Epithelial cell of proximal tubule (primary cell): ENCODE measurements around the gene ATP8B3. TPM values are rescaled to one million over a fixed set of nuclear protein-coding genes. Genes with fewer than 3 reads are reported as not detected.

ENCODE experiments used
- DNase-seq: peaks from one replicate; pipeline ENCODE4 v3.0.0-alpha.2; 2011; ENCODE audit warnings: low read depth
- H3K4me3 ChIP-seq: 2 replicates; pipeline ENCODE4 v1.5.1; 2011; ENCODE audit warnings: low read depth, mild to moderate bottlenecking, low read length
- CTCF ChIP-seq: conservative IDR thresholded peaks from 2 replicates; pipeline ENCODE4 v1.5.1; 2012; ENCODE audit warnings: low read depth, mild to moderate bottlenecking, low read length
- total RNA-seq: library from RNA; depleted of rRNA; stranded (reverse); fragments of >200 nt; gene quantifications from 2 replicates; pipeline ENCODE4 v1.2.3, GENCODE V29; 2015

ATP8B3 gene
- total RNA-seq, 1 donor from 2014 or later, result 1.7 TPM

DNA sequence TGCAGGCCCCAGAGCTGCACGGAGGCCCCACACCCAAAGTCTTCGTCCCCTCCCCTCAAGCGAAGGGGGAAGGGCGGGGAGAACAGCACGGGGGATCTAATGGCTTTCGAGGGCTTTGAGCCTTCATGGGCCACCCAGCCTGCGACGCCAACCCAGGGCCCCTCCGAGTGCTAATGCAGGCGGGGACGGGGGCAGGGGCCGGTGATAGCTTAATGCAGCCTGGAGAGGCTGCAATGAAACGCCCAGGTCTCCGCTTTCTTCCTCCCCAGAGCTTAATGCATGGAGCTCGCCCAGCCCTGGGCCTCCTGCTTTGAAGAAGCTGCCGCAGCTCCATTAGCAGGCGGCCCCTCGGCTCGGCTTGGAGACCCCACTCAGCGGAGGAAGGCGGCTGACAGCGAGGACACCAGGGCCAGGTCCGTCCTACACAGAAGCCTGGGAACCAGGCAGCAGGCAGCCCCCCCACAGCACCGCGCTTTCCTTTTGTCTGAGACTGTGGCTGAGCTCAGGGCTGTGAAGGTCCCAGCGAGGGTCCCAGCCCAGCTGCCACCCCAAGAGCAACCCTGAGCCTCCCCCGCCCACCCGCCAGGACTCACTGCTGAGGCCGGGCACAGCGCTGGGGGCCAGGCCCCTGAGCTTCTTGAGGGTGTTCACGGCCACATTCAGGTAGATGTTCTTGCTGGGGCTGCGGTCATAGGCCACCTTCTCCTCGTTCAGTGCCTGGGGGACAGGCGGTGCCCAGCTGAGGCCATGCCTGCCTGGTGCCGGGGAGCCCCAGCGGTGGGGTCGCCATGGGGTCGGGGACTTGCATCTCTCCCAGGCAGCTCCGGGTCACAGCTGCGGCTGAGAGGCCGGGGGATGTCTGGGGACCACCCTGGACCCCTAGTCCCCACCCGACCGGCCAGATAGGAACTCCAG, 7.5 kb upstream of the ATP8B3 start:
- DNase-seq, result no peak
- no peak overlapping the region for H3K4me3 ChIP-seq
- TF ChIP-seq CTCF, result no peak

DNA sequence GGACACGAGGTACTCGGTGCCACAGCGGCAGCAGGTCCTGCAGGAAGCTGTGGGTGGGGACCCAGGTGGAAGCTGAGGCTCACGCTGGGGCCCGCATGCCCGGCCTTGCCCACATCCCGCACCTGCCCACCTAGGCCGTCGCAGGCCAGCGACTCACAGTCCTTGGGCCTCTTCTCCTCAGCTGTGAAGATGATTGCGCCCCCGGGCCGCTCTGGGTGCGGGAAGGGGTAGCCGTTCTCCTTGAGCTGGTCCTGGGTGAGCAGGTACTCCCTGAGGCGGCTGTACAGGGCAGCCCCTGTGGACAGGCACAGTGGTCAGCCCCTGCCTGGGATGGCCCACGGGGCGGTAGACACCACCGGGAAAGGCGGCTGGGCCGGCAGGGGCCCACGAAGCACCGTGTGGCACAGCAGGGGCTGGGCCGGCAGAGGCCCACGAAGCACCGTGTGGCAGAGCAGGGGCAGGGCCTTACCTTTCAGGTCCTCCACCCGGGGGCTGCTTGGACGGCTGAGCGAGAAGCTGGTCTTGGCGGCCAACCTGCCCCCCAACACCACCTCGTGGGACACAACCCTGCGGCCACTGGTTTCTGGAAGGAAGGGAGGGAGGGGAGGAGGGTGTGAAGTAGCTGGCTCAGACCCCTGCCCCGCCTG, 6.6 kb upstream of the ATP8B3 start:
- no peak for DNase-seq
- no peak overlapping the region for H3K4me3 ChIP-seq
- no peak for TF ChIP-seq CTCF

- no peak overlapping the region for H3K4me3 ChIP-seq
- DNase-seq, result no peak
- no peak for TF ChIP-seq CTCF
These were observed 5.6 kb upstream of the ATP8B3 start for GRCh38 chr19:1817553-1818179.

DNA sequence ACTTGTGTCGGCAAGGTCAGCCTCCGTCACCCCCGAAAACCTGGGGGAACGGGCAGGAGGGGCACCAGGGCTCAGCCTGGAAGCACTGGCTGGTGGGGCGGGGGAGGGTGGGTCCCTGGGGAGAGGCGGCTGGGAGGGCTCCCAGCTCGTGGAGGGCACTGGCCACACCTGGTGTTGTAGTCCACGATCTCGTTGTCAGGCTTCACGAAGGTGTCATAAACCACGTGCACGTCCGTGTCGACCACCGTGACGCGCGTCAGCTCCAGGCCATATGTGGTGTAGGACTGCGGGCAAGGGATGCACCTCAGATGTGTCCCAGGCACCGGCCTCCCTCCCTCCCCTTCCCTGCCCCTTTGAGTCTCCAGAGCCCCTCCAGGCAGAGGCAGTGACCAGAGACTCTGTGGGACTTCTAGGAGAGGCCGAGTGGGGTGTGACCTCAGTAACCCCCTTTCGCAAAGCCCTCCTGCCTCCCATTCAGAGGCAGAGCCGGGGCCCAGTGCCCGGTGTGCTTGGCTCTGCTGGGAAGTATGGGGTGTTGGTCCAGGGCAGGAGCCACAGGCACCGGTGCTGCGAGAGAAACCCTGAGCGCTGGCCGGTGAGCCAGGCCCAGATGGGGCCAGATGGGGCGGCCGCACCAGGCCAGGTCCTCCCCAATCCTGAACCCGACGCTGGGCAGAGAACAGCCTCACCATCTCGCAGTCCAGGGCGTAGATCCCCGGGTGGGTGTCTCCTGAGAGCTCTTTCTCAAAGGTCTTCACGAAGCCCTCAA, 4.6 kb upstream of the ATP8B3 start:
- no peak for TF ChIP-seq CTCF
- H3K4me3 ChIP-seq, result no peak overlapping the region

DNA sequence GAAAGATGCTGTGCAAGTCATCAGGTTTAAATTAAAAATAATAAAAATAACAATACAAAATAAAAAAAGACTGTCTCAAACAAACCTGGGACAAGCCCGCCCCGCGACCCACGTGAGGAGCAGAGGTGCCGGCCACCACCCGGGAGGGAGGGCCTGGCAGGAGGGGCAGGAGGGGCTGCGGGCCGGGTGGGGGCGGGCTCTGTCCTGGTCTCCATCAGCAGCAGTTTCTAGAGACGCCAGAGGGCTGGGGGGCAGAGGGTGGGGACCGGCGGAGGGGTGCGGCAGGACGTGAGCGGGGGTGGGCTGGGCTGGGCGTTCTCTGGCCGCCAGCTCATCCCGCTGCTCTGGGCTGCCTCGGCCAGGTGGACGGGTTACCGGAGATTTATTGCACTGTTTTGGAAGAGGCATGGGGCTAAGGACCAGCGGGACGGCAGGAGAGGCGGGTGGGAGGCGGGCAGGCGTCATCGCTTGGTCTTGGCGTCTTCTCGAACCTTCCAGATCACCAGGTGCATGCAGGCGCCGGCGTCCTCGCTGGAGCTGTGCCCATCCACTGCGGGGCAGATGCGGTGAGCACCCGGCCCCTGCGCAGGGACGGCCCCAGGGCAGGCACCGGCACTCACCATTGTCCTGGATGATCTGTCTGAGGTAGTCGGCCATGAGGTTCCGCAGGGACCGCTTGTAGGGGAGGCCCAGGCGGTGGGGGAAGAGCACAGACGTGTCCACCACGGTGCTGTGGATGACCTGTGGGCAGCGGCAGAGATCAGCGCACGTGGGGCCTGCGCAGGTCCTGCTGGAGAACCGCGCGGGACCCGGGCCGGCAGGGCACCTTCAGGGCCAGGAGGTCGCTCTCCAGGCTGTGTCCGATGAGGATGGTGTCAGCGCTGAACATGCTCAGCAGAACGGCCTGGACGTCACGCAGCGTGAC, 3.8 kb upstream of the ATP8B3 start:
- DNase-seq, result no peak
- no peak overlapping the region for H3K4me3 ChIP-seq
- TF ChIP-seq CTCF, result no peak

More for the DNA sequence above, 4.6 kb upstream of the ATP8B3 start:
- no peak for DNase-seq
